Retina (tissue), 1 donor: ENCODE data around the gene VPS51.

Experiments
- DNase-seq: peaks from one replicate; pipeline ENCODE4 v3.0.0-alpha.2; 2016

The VPS51 gene

DNA sequence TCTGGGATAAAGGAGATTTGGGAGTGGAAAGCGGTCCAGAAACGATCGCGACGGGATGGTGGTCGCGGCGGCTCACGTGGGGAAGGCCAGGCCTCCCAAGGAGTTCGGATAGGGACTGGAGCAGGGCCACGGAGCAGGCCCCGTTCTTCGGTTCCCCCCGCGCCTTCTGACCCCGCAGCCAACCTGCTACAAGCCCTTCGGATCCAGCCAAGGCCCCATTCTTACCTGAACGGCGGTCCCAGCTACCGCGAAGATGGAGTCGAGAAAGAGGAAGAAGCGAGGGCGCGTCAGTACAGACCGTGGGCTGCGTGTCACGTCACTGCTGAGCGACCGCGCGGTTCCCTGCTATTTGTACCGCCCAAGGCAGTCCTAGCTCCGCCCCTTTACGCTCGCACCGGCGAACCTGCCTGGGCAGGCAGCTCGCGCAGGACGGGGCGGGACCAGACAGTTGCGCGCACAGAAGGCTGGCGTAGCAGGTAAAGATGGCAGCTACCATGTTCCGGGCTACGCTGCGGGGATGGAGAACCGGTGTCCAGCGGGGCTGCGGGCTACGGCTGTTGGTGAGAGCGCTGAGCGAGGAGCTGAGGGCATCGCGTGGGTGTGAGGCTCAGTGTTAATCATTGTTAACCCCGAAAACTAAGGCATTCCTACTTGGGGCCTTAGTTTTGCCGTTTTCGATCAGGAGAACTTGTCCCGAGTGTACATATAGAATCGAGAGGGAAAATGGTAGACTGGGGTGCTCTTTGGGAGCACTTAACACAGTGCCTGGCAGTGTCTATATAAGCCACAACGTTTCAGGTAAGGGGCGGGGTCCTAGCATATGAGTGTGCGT, 26.1 kb downstream of the VPS51 start, which contains the start of the genes FAU and MRPL49:
TSS of gene FAU (minus strand) at position 270 of the 832 bp plus-strand sequence. CDS start 321 bp downstream, outside the sequence.
TSS of gene MRPL49 (plus strand) at position 457 of the 832 bp plus-strand sequence. CDS start at position 483, 26 bp downstream.
- peak; percentile 96 for DNase-seq

GRCh38 chr11:65124480-65125196, 28.6 kb downstream of the VPS51 start:
- DNase-seq: no peak

GRCh38 chr11:65125197-65126056, 29.4 kb downstream of the VPS51 start:
- no peak for DNase-seq

DNA sequence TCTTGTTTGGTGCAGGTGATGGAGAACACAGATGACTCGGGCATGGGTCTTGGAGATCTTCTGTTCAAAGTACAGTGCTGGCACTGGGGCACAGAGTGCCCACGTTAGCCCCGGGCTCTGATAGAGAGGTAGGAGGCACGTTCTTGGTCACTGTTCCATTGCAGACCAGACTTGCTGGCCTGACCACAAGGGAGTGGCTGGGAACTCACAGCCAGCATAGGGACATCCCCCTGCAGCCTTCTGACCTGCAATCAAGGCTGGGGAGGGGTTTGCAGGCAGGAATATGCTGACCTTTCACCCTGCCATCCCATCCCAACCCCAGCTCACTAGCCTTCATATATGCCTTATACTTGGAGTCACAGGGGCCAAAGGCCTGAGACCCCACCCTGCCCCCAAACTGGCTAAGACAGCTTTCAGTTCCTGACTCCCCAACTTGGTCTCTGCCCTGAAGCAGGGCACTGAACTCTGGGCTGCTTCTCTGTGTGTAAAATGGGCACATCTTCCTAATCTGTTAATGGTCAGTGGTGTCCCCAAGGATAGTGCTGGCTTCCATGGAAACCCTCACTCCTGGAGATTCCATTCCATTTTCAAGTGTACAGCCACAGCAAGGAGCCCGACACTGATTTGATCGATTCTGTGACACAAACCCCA, 30.7 kb downstream of the VPS51 start:
- no peak for DNase-seq

GRCh38 chr11:65127473-65128181, 31.6 kb downstream of the VPS51 start:
- DNase-seq: no peak

- no peak for DNase-seq
Observed at GRCh38 chr11:65128182-65129145, 32.5 kb downstream of the VPS51 start.

DNA sequence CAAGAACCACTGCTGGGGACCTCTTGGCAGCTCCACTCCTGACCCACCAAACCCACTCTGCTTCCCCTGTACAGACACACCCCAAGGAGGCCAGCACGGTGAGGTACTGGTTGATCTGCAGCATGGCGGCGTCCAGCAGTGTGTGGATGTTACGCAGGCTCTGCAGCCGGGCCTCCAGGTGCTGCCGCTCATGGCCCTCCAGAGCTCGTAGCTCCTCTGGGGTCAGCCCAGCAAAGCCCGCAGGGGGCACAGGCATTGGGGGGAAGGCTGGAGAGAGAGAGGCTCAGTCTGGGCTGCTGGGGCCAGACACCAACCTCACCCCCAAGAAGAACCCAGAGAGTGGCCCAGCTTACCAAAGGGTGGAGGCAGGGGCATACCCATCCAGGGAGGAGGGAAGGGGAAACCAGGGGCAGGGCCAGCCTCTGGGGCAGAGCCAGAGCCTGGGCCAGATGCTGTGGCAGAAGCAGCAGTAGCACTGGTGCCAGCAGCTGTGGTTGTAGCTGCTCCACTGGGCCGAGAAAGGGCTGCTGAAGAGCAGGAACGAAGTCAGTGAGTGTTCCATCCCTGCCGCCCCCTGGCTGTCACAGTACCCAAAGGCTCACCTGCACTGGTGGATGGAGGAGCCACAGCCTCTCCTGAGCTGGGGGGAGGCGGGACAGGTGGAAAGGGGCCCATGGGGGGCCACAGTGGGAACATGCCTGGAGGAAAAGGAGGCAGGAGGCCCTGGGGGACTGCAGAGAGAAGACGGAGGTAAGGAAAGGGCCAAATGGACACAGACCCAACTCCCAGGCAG, 33.8 kb downstream of the VPS51 start:
- no peak for DNase-seq

DNA sequence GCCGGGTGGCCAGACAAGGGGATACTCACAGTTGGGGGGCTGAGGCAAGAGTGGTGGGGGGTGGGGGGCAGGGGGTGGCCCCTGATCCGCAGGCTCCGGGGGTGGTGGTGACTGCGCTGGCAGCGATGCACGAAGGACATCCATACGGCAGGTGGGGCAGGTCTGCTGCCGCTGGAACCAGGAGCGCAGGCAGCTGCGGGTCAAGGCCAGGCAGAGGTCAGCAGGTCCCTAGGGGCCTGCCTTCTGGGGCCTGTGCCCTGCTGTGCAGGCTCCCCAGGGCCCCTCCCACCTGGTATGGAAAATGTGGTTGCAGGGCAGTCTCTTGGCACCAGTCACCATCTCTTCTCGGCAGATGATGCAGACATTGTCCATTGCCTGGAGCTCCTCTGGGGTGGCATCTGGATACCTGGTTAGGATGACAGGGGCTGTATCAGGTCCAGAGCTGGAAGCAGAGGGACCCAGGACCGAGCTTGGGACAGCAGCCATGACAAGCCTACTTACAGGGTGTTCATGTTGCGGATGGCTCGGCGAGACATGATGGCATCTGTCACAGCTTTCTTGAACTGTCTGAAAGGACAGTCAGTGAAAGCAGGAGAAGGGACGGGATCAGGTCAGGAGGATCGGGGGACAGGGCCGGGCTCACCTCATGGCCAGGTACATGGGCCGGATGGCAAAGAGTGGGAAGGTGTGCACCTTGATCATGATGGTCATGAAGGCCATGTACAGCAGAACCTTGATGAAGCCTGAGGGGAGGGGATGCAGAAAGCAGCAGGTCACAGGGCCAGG, 34.8 kb downstream of the VPS51 start:
- no peak for DNase-seq

DNA sequence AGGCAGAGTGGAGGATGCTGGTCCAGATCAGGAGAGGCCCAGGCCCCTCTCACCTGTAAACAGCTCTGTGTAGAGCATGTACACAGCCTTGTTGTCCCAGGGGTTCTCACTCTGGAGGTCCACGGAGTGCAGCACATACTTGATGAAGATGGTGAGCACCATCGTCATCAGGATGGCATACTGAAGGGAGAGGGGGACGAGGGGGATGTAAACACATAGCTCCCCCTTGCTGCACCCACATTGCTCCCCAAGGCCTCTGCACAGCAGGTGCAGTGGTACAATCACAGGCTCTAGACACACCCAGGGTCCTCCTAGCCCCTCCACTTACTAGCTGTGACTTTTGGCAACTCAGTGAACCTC, 35.4 kb downstream of the VPS51 start:
- DNase-seq: no peak

GRCh38 chr11:65131895-65132237, 35.9 kb downstream of the VPS51 start:
- no peak for DNase-seq

- DNase-seq: no peak
Observed at GRCh38 chr11:65132238-65132987, 36.4 kb downstream of the VPS51 start.

GRCh38 chr11:65132988-65133700, 37.1 kb downstream of the VPS51 start:
- DNase-seq: no peak

GRCh38 chr11:65133724-65134123, 37.7 kb downstream of the VPS51 start:
- DNase-seq: no peak

- peak; percentile 99 for DNase-seq
Observed at GRCh38 chr11:65134240-65134951, 38.4 kb downstream of the VPS51 start, which contains the start of gene SYVN1. SYVN1 (minus strand) TSS chr11:65134519; CDS start chr11:65133601, 918 bp downstream.

DNA sequence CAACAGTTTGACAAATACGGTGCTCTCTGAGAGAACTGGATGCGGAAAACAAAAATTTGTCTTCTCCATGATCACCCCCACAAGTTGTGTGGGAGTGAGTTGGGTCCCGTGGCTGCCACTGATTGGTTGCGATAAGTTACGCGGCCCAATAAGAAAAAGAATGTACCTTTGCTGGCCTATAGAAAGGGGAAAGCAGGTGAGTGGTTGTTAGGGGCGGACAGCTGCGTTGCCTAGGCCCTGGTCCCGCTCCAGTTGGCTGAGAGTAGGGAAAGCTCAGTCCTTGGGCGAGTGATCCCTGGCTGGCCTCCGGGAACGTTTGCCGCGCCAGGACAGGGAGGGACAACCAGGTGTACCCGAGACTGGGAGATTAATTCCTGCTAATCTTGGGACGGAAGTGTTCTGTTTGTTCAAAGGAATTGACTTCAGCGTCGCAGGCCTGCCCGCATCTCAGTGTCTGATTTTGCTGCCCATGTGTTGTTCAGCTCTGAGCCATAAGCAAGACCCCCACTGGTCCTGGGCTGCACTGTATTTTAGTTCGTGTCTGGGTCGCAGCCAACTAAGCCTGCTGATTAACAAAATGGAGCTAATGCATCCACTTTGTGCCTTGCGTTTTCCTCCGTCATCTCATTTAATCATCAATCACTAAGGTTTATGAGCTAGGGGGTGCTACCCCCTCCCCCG, 39.1 kb downstream of the VPS51 start:
- DNase-seq: no peak

GRCh38 chr11:65135633-65136145, 39.7 kb downstream of the VPS51 start:
- no peak for DNase-seq
